ENCODE results near the gene PLD2. TPM values are rescaled to one million over a fixed set of nuclear protein-coding genes. Genes with fewer than 3 reads are reported as not detected.

The PLD2 gene
- total RNA-seq, 3 donors from 2014 or later = 17.1 to 40.6 (median 30.3) TPM

DNA sequence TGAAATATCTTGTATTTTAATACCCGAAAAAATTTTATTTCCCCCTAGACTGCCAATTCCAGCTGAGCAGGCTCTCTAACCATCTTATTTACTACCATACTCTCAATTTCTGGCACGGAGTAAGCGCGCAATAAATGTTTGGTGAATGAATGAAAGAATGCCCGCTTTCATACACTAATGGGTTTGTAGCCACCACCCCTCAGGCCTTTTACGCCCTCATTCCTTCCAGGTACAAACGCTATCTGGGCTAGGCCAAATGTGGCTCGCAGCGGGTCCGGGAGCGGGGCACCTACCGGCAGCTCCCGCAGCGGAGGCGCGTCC is 536 bp upstream of the PLD2 start:
- DNase-seq (ENCODE audit: low spot score in 2 of 2) = no peak
- peak overlapping the region; percentile 72 to 80 for H3K27ac ChIP-seq
- H3K9me3 ChIP-seq = no peaks in the 10 kb centered on the region
- H3K27me3 ChIP-seq = no peaks in the 10 kb centered on the region
- TF ChIP-seq POLR2A (IDR thresholded peaks at IDR 0.05) (no peak), POLR2AphosphoS5 (IDR thresholded peaks at IDR 0.05) (no peak)
- TF ChIP-seq, protein P1, sequence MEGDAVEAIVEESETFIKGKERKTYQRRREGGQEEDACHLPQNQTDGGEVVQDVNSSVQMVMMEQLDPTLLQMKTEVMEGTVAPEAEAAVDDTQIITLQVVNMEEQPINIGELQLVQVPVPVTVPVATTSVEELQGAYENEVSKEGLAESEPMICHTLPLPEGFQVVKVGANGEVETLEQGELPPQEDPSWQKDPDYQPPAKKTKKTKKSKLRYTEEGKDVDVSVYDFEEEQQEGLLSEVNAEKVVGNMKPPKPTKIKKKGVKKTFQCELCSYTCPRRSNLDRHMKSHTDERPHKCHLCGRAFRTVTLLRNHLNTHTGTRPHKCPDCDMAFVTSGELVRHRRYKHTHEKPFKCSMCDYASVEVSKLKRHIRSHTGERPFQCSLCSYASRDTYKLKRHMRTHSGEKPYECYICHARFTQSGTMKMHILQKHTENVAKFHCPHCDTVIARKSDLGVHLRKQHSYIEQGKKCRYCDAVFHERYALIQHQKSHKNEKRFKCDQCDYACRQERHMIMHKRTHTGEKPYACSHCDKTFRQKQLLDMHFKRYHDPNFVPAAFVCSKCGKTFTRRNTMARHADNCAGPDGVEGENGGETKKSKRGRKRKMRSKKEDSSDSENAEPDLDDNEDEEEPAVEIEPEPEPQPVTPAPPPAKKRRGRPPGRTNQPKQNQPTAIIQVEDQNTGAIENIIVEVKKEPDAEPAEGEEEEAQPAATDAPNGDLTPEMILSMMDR (IDR thresholded peaks at IDR 0.05) = no peak
- H3K4me3 ChIP-seq = peak overlapping the region; percentile 78 to 88 (median 87)
- no peaks in the 10 kb centered on the region for H3K36me3 ChIP-seq
- intact Hi-C loops (cut with DNase I; ENCODE audit: low total_unique reads) = no loop called here
- peaks cover 4 to 9% of the 10 kb centered on the region in 2 donors for H3K4me1 ChIP-seq

DNA sequence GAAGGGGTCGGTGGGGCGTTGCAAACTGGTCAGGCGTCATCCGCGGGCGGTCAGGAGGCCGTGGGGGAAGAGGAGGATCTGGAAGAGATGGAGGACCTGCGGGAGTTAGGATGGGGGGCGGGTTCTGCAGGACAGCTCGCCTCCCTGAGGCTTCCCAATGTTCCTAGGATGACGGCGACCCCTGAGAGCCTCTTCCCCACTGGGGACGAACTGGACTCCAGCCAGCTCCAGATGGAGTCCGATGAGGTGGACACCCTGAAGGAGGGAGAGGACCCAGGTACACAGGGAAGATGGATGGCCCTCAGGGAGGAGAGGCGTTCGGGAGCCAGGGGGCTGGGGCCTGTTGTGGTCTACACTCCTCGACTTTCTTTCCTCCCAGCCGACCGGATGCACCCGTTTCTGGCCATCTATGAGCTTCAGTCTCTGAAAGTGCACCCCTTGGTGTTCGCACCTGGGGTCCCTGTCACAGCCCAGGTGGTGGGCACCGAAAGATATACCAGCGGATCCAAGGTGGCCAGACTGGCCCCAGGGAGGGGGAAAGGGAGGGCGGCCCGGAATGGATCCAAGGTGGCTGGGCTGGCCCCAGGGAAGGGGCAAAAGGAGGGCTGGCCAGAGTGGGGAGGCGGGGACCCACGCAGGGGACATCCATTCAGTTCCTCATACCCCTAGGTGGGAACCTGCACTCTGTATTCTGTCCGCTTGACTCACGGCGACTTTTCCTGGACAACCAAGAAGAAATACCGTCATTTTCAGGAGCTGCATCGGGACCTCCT is 839 bp downstream of the PLD2 start:
- intact Hi-C loops (cut with DNase I; ENCODE audit: low total_unique reads) = no loop called here
- TF ChIP-seq POLR2A (IDR thresholded peaks at IDR 0.05) (no peak), POLR2AphosphoS5 (IDR thresholded peaks at IDR 0.05) (no peak)
- TF ChIP-seq, protein P1 (IDR thresholded peaks at IDR 0.05) = no peak
- no peak for DNase-seq (ENCODE audit: low spot score in 2 of 2)
- Histone ChIP-seq H3K9me3 (no peaks in the 10 kb centered on the region), H3K27me3 (no peaks in the 10 kb centered on the region), H3K4me1 (peaks cover 4 to 9% of the 10 kb centered on the region in 2 donors), H3K27ac (peak overlapping the region; percentile 72 to 80), H3K36me3 (no peaks in the 10 kb centered on the region), H3K4me3 (peak overlapping the region; percentile 78 to 88 (median 87))

DNA sequence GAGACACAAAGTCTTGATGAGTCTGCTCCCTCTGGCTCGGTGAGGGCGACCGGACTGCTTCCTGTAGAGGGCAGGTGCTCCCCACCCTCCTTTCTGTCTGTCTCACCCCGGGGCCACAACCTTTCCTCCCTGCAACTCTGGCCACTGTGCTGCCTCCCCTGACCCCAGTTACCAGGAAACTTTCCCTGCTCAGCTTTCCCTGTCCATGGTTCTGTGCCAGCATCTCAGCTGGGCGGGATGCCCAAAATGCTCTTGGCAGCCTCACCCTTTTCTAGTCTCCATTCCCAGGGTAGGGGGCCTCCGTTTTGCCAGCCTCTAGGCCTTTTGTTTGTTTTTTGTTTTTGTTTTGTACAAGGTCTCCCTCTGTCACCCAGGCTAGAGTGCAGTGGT is 1.4 kb downstream of the PLD2 start:
- Histone ChIP-seq H3K27me3 (no peaks in the 10 kb centered on the region), H3K4me3 (peak overlapping the region in 2 of 3 donors; percentile 78 to 88), H3K36me3 (no peaks in the 10 kb centered on the region), H3K27ac (peak overlapping the region; percentile 44 to 72), H3K9me3 (no peaks in the 10 kb centered on the region), H3K4me1 (peaks cover 4 to 9% of the 10 kb centered on the region in 2 donors)
- intact Hi-C loops (cut with DNase I; ENCODE audit: low total_unique reads) = no loop called here
- peak; percentile 50 to 80 for DNase-seq (ENCODE audit: low spot score in 2 of 2)
- no peak for TF ChIP-seq POLR2AphosphoS5 (IDR thresholded peaks at IDR 0.05)
- TF ChIP-seq, protein P1 (IDR thresholded peaks at IDR 0.05) = no peak
- TF ChIP-seq POLR2A (IDR thresholded peaks at IDR 0.05) = no peak

DNA sequence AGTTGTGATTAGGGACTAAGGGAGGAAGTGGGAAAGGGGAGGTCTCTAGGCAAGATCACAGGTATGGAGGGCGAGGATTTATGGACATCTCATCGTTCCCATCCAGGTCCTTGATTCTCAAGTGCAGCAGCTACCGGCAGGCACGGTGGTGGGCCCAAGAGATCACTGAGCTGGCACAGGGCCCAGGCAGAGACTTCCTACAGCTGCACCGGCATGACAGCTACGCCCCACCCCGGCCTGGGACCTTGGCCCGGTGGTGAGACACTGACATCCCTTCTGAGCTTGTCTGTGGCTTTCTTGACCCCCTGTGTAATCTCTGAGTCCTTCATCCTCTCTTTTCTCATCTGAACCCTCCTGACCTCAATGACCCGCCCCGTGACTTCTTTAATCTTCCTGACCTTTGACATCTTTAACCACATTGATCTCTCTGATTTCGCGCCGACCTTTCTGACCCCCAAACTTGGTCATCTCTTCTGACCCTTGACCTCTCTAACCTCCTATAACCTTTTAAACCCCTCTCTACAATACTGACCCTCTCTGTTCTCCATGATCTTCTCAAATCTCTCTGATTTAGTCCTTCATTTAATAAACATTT is 3.8 kb downstream of the PLD2 start:
- Histone ChIP-seq H3K4me1 (peaks cover 4 to 9% of the 10 kb centered on the region in 2 donors), H3K4me3 (no peak overlapping the region), H3K36me3 (no peaks in the 10 kb centered on the region), H3K27me3 (no peaks in the 10 kb centered on the region), H3K9me3 (no peaks in the 10 kb centered on the region), H3K27ac (no peak overlapping the region)
- intact Hi-C loops (cut with DNase I; ENCODE audit: low total_unique reads) = no loop called here
- no peak for DNase-seq (ENCODE audit: low spot score in 2 of 2)
- TF ChIP-seq, protein P1 (IDR thresholded peaks at IDR 0.05) = no peak
- TF ChIP-seq POLR2A (IDR thresholded peaks at IDR 0.05) (no peak), POLR2AphosphoS5 (IDR thresholded peaks at IDR 0.05) (no peak)

DNA sequence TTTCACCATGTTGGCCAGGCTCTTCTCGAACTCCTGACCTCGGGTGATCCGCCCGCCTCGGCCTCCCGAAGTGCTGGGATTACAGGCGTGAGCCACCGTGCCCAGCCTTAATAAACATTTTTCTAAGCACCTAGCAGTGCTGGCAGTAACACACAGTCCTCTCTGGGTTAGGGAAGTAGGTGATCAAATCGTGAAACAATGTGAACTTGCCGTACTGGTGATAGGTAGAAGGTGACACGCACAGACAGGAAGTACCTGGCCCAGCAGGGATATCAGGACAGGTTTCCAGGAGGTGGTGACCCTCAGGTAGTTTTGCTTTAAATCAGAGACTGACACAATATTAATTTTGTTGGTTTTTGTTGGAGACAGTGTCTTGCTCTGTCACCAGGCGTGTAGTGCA is 4.5 kb downstream of the PLD2 start:
- H3K36me3 ChIP-seq = no peaks in the 10 kb centered on the region
- intact Hi-C loops (cut with DNase I; ENCODE audit: low total_unique reads) = no loop called here
- TF ChIP-seq POLR2A (IDR thresholded peaks at IDR 0.05) (no peak), POLR2AphosphoS5 (IDR thresholded peaks at IDR 0.05) (no peak)
- TF ChIP-seq, protein P1 (IDR thresholded peaks at IDR 0.05) = no peak
- H3K27me3 ChIP-seq = no peaks in the 10 kb centered on the region
- H3K4me1 ChIP-seq = peaks cover 4 to 9% of the 10 kb centered on the region in 2 donors
- no peak overlapping the region for H3K4me3 ChIP-seq
- H3K9me3 ChIP-seq = no peaks in the 10 kb centered on the region
- no peak for DNase-seq (ENCODE audit: low spot score in 2 of 2)
- no peak overlapping the region for H3K27ac ChIP-seq
